GM10248 (cell line): Measurements from ENCODE around the gene ERAL1.

ENCODE experiments used
- CTCF ChIA-PET: fragments of 300-600 bp; sonication (Branson Sonifier 250); formaldehyde crosslinking; extraction: SDS; loops from one replicate; lab custom pipeline; 2021; ENCODE audit warnings: antibody characterized with exemption; lab: Yijun Ruan, JAX
- POLR2A ChIA-PET: fragments of 350-650 bp; sonication (Branson Sonifier 250); formaldehyde crosslinking; extraction: SDS; loops from one replicate; lab custom pipeline; 2020; ENCODE audit warnings: antibody characterized with exemption; lab: Yijun Ruan, JAX
- DNase-seq: peaks from one replicate; pipeline ENCODE4 v3.0.0; 2012; ENCODE audit errors: extremely low spot score
- TF ChIP-seq, protein P1 (sequence below): IDR thresholded peaks from 2 replicates; pipeline ENCODE4 v1.5.1; 2012; ENCODE audit warnings: mild to moderate bottlenecking, low read depth; ENCODE audit errors: extremely low read depth, missing control alignments, control extremely low read depth

Gene ERAL1

GRCh38 chr17:28854457-28855335 lies at the start of gene ERAL1:
Gene ERAL1, plus strand, starts transcription at chr17:28855016. Its CDS starts 19 bp downstream, at chr17:28855035.
- TF ChIP-seq, protein P1, sequence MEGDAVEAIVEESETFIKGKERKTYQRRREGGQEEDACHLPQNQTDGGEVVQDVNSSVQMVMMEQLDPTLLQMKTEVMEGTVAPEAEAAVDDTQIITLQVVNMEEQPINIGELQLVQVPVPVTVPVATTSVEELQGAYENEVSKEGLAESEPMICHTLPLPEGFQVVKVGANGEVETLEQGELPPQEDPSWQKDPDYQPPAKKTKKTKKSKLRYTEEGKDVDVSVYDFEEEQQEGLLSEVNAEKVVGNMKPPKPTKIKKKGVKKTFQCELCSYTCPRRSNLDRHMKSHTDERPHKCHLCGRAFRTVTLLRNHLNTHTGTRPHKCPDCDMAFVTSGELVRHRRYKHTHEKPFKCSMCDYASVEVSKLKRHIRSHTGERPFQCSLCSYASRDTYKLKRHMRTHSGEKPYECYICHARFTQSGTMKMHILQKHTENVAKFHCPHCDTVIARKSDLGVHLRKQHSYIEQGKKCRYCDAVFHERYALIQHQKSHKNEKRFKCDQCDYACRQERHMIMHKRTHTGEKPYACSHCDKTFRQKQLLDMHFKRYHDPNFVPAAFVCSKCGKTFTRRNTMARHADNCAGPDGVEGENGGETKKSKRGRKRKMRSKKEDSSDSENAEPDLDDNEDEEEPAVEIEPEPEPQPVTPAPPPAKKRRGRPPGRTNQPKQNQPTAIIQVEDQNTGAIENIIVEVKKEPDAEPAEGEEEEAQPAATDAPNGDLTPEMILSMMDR = no peak
- CTCF ChIA-PET = interaction anchor here (1.1 to 2.3 kb wide), 3 partner anchors 28 to 128 kb away, joined by 3 to 8 read pairs (median 5); partner anchors contain the start of gene TLCD1

DNA sequence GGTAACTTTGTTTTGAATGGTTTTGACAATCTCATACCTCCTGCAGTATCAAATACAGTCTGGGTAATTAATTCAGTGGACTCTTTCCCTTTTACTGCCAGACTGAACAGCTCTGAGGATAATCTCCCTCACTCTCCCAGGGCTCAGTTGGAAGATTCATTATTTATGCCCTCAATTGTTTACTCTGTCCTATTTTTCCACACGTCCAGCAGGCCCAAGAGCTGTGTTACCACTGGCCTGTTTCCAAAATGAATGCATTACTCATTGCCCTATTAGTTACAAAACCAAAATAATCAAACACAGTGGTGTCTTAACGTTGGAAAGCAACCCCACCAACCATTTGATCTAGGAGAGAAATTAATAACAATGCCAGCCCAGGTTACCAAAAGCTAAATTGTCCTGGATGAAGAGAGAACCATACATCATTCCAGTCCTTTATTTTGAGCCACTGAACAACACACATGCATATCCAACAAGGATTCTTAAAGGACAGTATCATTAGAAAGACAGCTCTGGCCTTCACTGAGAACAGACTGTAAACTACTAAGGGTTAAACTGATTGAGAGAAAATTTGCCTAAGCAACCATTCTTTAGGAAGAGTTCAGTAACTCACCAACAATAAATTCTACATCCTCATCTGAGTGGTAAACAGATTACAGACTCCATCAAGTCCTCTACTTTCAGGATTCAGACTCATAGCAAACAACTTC lies 46.7 kb upstream of the ERAL1 start:
- POLR2A ChIA-PET = no interaction called here

More at GRCh38 chr17:28854457-28855335, at the start of gene ERAL1:
- POLR2A ChIA-PET = no interaction called here
- DNase-seq = peak; percentile 90

GRCh38 chr17:28810437-28810836 lies 44.4 kb upstream of the ERAL1 start:
- ChIA-PET CTCF (interaction anchor here (0.7 to 3.2 kb wide), 7 partner anchors 9 to 143 kb away, joined by 3 to 14 read pairs (median 4); no protein-coding TSS in a partner anchor), POLR2A (no interaction called here)
- TF ChIP-seq, protein P1 = no peak
- peak; percentile 39 for DNase-seq

More for the DNA sequence above, 46.7 kb upstream of the ERAL1 start:
- no peak for DNase-seq
- CTCF ChIA-PET = interaction anchor here (0.7 to 2.5 kb wide), 12 partner anchors 8 to 93 kb away, joined by 3 to 15 read pairs (median 4); no protein-coding TSS in a partner anchor
- TF ChIP-seq, protein P1 = no peak

- ChIA-PET POLR2A (no interaction called here), CTCF (interaction anchor here (0.8 to 3.2 kb wide), 4 partner anchors 11 to 84 kb away, joined by 3 to 14 read pairs (median 12); no protein-coding TSS in a partner anchor)
- DNase-seq = peak; percentile 24
- TF ChIP-seq, protein P1 = no peak
Measured at GRCh38 chr17:28811651-28812090, 43.1 kb upstream of the ERAL1 start.

DNA sequence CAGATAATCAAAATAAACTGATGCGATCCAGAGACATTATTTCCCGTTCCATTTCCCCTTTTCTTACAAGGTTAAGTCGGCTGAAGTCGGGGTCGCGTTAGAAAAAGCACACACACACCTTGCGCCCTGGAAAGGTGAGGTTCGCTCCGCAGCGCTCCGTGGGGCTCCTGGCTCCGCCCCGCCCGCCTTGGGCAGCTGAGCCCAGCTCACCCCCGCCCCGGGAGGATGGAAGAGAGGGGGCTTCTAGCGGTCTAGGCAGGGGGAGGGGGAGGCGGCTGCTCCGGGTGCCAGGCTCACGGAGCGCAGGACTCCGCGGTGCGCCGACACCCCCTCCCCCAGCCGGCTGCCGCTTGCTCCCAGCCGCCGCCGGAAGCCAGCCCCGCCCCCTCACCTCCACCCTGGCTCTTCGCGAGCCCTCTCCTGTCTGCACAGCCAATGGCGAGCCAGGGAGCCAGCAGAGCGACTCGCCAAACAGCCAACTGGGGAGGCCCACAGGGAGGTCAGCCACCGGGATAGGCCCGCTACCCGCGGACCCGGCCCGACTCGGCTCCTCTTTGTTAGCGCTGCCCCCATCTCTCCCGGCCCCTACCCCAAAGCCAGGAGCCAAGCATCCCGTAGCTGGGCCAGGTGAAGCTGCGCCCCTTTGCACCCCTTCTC lies 42.6 kb upstream of the ERAL1 start:
- DNase-seq = peak; percentile 99
- TF ChIP-seq, protein P1 = no peak
- CTCF ChIA-PET = interaction anchor here (0.8 to 3.2 kb wide), 4 partner anchors 11 to 85 kb away, joined by 3 to 14 read pairs (median 7); no protein-coding TSS in a partner anchor
- POLR2A ChIA-PET = no interaction called here

GRCh38 chr17:28812748-28813377 lies 42.0 kb upstream of the ERAL1 start:
- TF ChIP-seq, protein P1 = no peak
- DNase-seq = no peak
- CTCF ChIA-PET = interaction anchor here (1.6 to 3.2 kb wide), 4 partner anchors 12 to 89 kb away, joined by 3 to 14 read pairs (median 4); no protein-coding TSS in a partner anchor
- POLR2A ChIA-PET = no interaction called here
